HG03060 (cell line): Measurements from ENCODE around the gene DDX46.
A peak's percentile ranks its signal among the peaks of the same experiment; 100 is the strongest.
"Not testable (repeated sequence)": the region's sequence is repeated elsewhere in the genome, so short reads cannot be mapped to it uniquely, and the experiment has no call there.

Experiments used
- ATAC-seq: cut with Tn5 transposase; IDR thresholded peaks from one replicate; pipeline ENCODE4 v1.9.1; 2021; ENCODE audit warnings: low read depth, moderate number of reproducible peaks; ENCODE audit not compliant: unreplicated experiment

DDX46 gene

GRCh38 chr5:134758504-134759341 is at the start of gene DDX46:
Gene DDX46 (plus strand): TSS chr5:134758779. CDS start chr5:134758939, 160 bp downstream.
- ATAC-seq = peak; percentile 83

- ATAC-seq = no peak
Observed at GRCh38 chr5:134714120-134714519, 44.5 kb upstream of the DDX46 start.

GRCh38 chr5:134714541-134714940 is 44.0 kb upstream of the DDX46 start:
- ATAC-seq = no peak

- not testable (repeated sequence) for ATAC-seq
Observed at GRCh38 chr5:134715466-134715865, 43.1 kb upstream of the DDX46 start.

- no peak for ATAC-seq
Observed at GRCh38 chr5:134724872-134725271, 33.7 kb upstream of the DDX46 start.

- no peak for ATAC-seq
Observed at GRCh38 chr5:134732819-134733218, 25.8 kb upstream of the DDX46 start.

GRCh38 chr5:134735243-134735642 is 23.3 kb upstream of the DDX46 start:
- no peak for ATAC-seq

- ATAC-seq = no peak
Observed at GRCh38 chr5:134736173-134736812, 22.3 kb upstream of the DDX46 start.

- ATAC-seq = peak; percentile 93
Observed at GRCh38 chr5:134738133-134738962, 20.2 kb upstream of the DDX46 start, which contains the start of gene CAMLG. Gene CAMLG (plus strand): TSS chr5:134738548. CDS start chr5:134738621, 73 bp downstream.

GRCh38 chr5:134738963-134739661 is 19.5 kb upstream of the DDX46 start:
- no peak for ATAC-seq

- ATAC-seq = no peak
Observed at GRCh38 chr5:134741052-134741451, 17.5 kb upstream of the DDX46 start.

- ATAC-seq = no peak
Observed at GRCh38 chr5:134742134-134742533, 16.4 kb upstream of the DDX46 start.

GRCh38 chr5:134749415-134749814 is 9.2 kb upstream of the DDX46 start:
- ATAC-seq = no peak

- no peak for ATAC-seq
Observed at GRCh38 chr5:134758176-134758503, 439 bp upstream of the DDX46 start.

GRCh38 chr5:134767528-134768291 is 9.1 kb downstream of the DDX46 start:
- ATAC-seq = not testable (repeated sequence)

- no peak for ATAC-seq
Observed at GRCh38 chr5:134769206-134769605, 10.6 kb downstream of the DDX46 start.

GRCh38 chr5:134772461-134773125 is 14.0 kb downstream of the DDX46 start:
- ATAC-seq = no peak

- ATAC-seq = no peak
Observed at GRCh38 chr5:134777366-134777765, 18.8 kb downstream of the DDX46 start.

- ATAC-seq = no peak
Observed at GRCh38 chr5:134784241-134784920, 25.8 kb downstream of the DDX46 start.
